DOHH2 (cell line): ENCODE results near the gene SAA1.

Source experiments
- H3F3A ChIP-seq: fragments of 200-600 bp; sonication (generic), shearing (Covaris generic); 2 replicates; pipeline ENCODE4 v1.6.0; 2016; ENCODE audit warnings: antibody characterized with exemption, mild to moderate bottlenecking; ENCODE audit not compliant: control insufficient read depth, insufficient read depth
- H3K27ac ChIP-seq: fragments of 200-600 bp; sonication (generic); 2 replicates; pipeline ENCODE4 v1.5.1; 2014; ENCODE audit warnings: low read depth, mild to moderate bottlenecking, low read length, moderate library complexity
- H3K27me3 ChIP-seq: fragments of 200-600 bp; sonication (generic); 2 replicates; pipeline ENCODE4 v1.6.1; 2014; ENCODE audit warnings: mild to moderate bottlenecking, low read length, mixed read lengths; ENCODE audit not compliant: control insufficient read depth
- H3K36me3 ChIP-seq: fragments of 200-600 bp; sonication (generic); 2 replicates; pipeline ENCODE4 v1.6.1; 2014; ENCODE audit warnings: mild to moderate bottlenecking, low read length, moderate library complexity, mixed read lengths; ENCODE audit not compliant: control insufficient read depth
- H3K4me1 ChIP-seq: fragments of 200-600 bp; sonication (generic); 2 replicates; pipeline ENCODE4 v1.6.1; 2014; ENCODE audit warnings: mild to moderate bottlenecking, low read length, mixed read lengths; ENCODE audit not compliant: control insufficient read depth
- H3K4me2 ChIP-seq: fragments of 200-600 bp; sonication (generic); 2 replicates; pipeline ENCODE4 v1.6.0; 2014; ENCODE audit warnings: mild to moderate bottlenecking, low read length, moderate library complexity
- H3K4me3 ChIP-seq: fragments of 200-600 bp; sonication (generic); 2 replicates; pipeline ENCODE4 v1.5.1; 2014; ENCODE audit warnings: mild to moderate bottlenecking, low read length, mixed read lengths
- H3K79me2 ChIP-seq: fragments of 200-600 bp; sonication (generic); 2 replicates; pipeline ENCODE4 v1.6.1; 2014; ENCODE audit warnings: mild to moderate bottlenecking, low read length, mixed read lengths; ENCODE audit not compliant: control insufficient read depth
- H3K9me2 ChIP-seq: fragments of 200-600 bp; sonication (generic); replicated peaks from 2 replicates; pipeline ENCODE4 v1.6.1; 2014; ENCODE audit warnings: mild to moderate bottlenecking, low read length, mixed read lengths; ENCODE audit not compliant: control insufficient read depth
- H3K9me3 ChIP-seq: fragments of 200-600 bp; sonication (generic); 2 replicates; pipeline ENCODE4 v1.6.1; 2014; ENCODE audit warnings: antibody characterized with exemption, low read length, mixed read lengths; ENCODE audit not compliant: control insufficient read depth, insufficient read depth
- H4K20me1 ChIP-seq: fragments of 200-600 bp; sonication (generic); 2 replicates; pipeline ENCODE4 v1.6.0; 2014; ENCODE audit warnings: low read depth, mild to moderate bottlenecking, antibody characterized with exemption, low read length, moderate library complexity; ENCODE audit not compliant: control insufficient read depth, insufficient read depth
- CTCF ChIP-seq: fragments of 200-600 bp; sonication (generic); IDR thresholded peaks from one replicate; pipeline ENCODE4 v1.5.1; 2014; ENCODE audit warnings: antibody characterized with exemption, mild to moderate bottlenecking, low read depth, low read length; ENCODE audit not compliant: poor library complexity, severe bottlenecking
- EZH2phosphoT487 ChIP-seq: fragments of 200-600 bp; sonication (generic); IDR thresholded peaks from 2 replicates; pipeline ENCODE4 v1.6.1; 2017; ENCODE audit warnings: borderline replicate concordance, mild to moderate bottlenecking, antibody characterized with exemption, low read length, moderate library complexity, mixed read lengths

The SAA1 gene

GRCh38 chr11:18309691-18310090 is 43.6 kb downstream of the SAA1 start:
- no peaks in the 10 kb centered on the region for H3K9me2 ChIP-seq
- no peaks in the 10 kb centered on the region; the same call in 1 of the 2 replicates for H4K20me1 ChIP-seq
- no peak for TF ChIP-seq EZH2phosphoT487
- no peak for TF ChIP-seq CTCF
- no peak overlapping the region for H3K4me3 ChIP-seq
- peaks cover 26% of the 10 kb centered on the region for H3K4me1 ChIP-seq
- H3K4me2 ChIP-seq, result no peak overlapping the region
- peaks cover 23% of the 10 kb centered on the region for H3K79me2 ChIP-seq
- no peak overlapping the region for H3K27ac ChIP-seq
- peaks cover 80% of the 10 kb centered on the region for H3K36me3 ChIP-seq
- H3K27me3 ChIP-seq, result no peaks in the 10 kb centered on the region
- H3F3A ChIP-seq, result 0 out of 2 replicates have a peak, but pooled peaks cover 2% of the 10 kb centered on the region
- H3K9me3 ChIP-seq, result no peaks in the 10 kb centered on the region

GRCh38 chr11:18310800-18311340 is 44.8 kb downstream of the SAA1 start:
- H3K36me3 ChIP-seq, result peaks cover 76% of the 10 kb centered on the region
- H3K27me3 ChIP-seq, result no peaks in the 10 kb centered on the region
- H3F3A ChIP-seq, result 0 out of 2 replicates have a peak, but pooled peaks cover 2% of the 10 kb centered on the region
- peak overlapping the region; percentile 46 for H3K4me2 ChIP-seq
- H3K27ac ChIP-seq, result peak overlapping the region; percentile 31
- no peak overlapping the region for H3K4me3 ChIP-seq
- H3K9me3 ChIP-seq, result no peaks in the 10 kb centered on the region
- no peaks in the 10 kb centered on the region for H3K9me2 ChIP-seq
- peaks cover 26% of the 10 kb centered on the region for H3K4me1 ChIP-seq
- no peaks in the 10 kb centered on the region; the same call in 1 of the 2 replicates for H4K20me1 ChIP-seq
- peaks cover 34% of the 10 kb centered on the region for H3K79me2 ChIP-seq
- TF ChIP-seq CTCF (no peak), EZH2phosphoT487 (no peak)

GRCh38 chr11:18312012-18312411 is 45.9 kb downstream of the SAA1 start:
- peaks cover 72% of the 10 kb centered on the region for H3K36me3 ChIP-seq
- H4K20me1 ChIP-seq, result no peaks in the 10 kb centered on the region; the same call in 1 of the 2 replicates
- H3K79me2 ChIP-seq, result peaks cover 44% of the 10 kb centered on the region
- TF ChIP-seq CTCF, result no peak
- TF ChIP-seq EZH2phosphoT487, result no peak
- peaks cover 26% of the 10 kb centered on the region for H3K4me1 ChIP-seq
- H3K27ac ChIP-seq, result no peak overlapping the region
- no peak overlapping the region for H3K4me2 ChIP-seq
- H3K4me3 ChIP-seq, result no peak overlapping the region
- H3K9me3 ChIP-seq, result no peaks in the 10 kb centered on the region
- no peaks in the 10 kb centered on the region for H3K27me3 ChIP-seq
- no peaks in the 10 kb centered on the region for H3K9me2 ChIP-seq
- H3F3A ChIP-seq, result 0 out of 2 replicates have a peak, but pooled peaks cover 2% of the 10 kb centered on the region
